ENCODE measurements around the gene ITGB5. TPM values are rescaled to one million over a fixed set of nuclear protein-coding genes. Genes with fewer than 3 reads are reported as not detected.

ITGB5 gene
- total and polyA plus RNA-seq, 2 donors (not counting 1 experiment from before 2014, with no cell fraction given) = 0.15 to 0.54 TPM

DNA sequence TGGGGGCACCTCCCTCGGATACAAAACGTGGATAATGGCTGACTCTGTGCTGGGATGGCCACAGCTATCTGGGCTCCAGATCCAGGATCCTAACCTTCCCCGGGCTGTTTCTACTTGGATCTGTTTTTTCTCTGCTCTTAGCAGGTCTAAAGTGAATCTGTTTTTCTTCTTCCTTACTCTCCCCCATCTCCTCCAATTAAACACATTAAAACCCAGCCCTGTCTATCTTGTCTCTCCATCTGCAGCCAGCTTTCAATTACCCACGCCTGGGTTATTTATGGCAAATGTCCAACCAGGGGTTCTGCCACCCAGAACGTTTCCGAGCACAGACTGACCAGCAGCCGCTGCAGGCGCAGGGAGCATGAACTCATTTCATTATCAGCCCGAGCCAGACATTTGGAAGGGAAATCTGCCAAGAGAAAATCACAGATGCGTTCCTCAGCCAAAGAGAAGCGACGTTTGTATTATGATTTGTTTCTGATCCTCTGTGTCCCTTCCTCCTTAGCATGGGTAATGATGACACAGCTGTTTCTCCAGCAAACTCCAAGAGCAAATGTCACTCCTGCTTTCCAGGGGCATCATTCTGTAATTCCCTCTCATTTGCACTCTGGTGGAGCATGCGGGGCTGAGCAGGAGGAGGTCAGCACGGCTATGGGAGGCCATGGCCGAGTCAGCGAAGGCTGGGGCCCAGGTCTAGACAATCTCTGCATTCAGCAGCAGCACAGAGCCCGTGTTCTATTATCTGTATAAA lies 114.9 kb downstream of the ITGB5 start:
- Histone ChIP-seq H3K4me3 (ENCODE audit: control extremely low read depth in 1 of 5, extremely low read depth in 1 of 5, insufficient read depth in 1 of 5, low read depth in 2 of 5, low read length in 4 of 5) (no peak overlapping the region), H3K4me2 (replicated peaks; ENCODE audit: low read depth, low read length, poor library complexity, severe bottlenecking) (no peak overlapping the region), H3K36me3 (replicated peaks in 1 of 2; ENCODE audit: control extremely low read depth in 1 of 2, control insufficient read depth in 1 of 2, extremely low read depth in 1 of 2, insufficient read depth in 2 of 2, low read length in 1 of 2) (no peaks in the 10 kb centered on the region), H3K27me3 (replicated peaks in 1 of 4; ENCODE audit: control extremely low read depth in 1 of 4, control insufficient read depth in 3 of 4, insufficient read depth in 4 of 4, low read length in 3 of 4) (peaks cover 0 to 9% (median 4%) of the 10 kb centered on the region in 4 experiments), H3K79me2 (ENCODE audit: control insufficient read depth, insufficient read depth, low read length) (no peaks in the 10 kb centered on the region), H2AFZ (ENCODE audit: insufficient read depth, low read depth, low read length, poor library complexity, severe bottlenecking) (no peak overlapping the region), H3K9ac (ENCODE audit: low read length) (no peak overlapping the region), H4K20me1 (ENCODE audit: control insufficient read depth, insufficient read depth, low read length, poor library complexity, severe bottlenecking) (no peaks in the 10 kb centered on the region), H3K9me3 (ENCODE audit: control extremely low read depth in 1 of 3, control insufficient read depth in 2 of 3, insufficient read depth in 1 of 3, low read length in 2 of 3) (no peaks in the 10 kb centered on the region), H3K27ac (ENCODE audit: low read length in 2 of 2) (no peak overlapping the region), H3K4me1 (ENCODE audit: control insufficient read depth in 2 of 2, insufficient read depth in 2 of 2, low read length in 2 of 2) (no peaks in the 10 kb centered on the region)
- Mint-ChIP-seq H3K9me3 (ENCODE audit: insufficient read depth) (no peaks in the 10 kb centered on the region), H3K4me1 (no peaks in the 10 kb centered on the region), H3K4me3 (no peak overlapping the region), H3K27me3 (peaks cover 34% of the 10 kb centered on the region), H3K27ac (no peak overlapping the region)
- ATAC-seq (ENCODE audit: low read depth) (no peak), DNase-seq (no peak)
- WGBS (ENCODE audit: insufficient coverage) = 26% methylated on average over 12 of the region's 17 CpGs
- CTCF ChIA-PET = interaction anchor here (2.8 kb wide), 1 partner anchor 12 kb away, joined by 14 read pairs; no protein-coding TSS in a partner anchor
- intact Hi-C loops (cut with micrococcal nuclease) = no loop called here
- POLR2A ChIA-PET = no interaction called here
- TF ChIP-seq EZH2 (IDR thresholded peaks at IDR 0.05; ENCODE audit: borderline replicate concordance, insufficient read depth, low read depth, low read length, poor library complexity, severe bottlenecking) = no peak
- TF ChIP-seq CTCF (IDR thresholded peaks at IDR 0.05) = no peak

GRCh38 chr3:124771083-124771445 lies 116.1 kb downstream of the ITGB5 start:
- peaks cover 0 to 9% (median 4%) of the 10 kb centered on the region in 4 experiments for H3K27me3 ChIP-seq (replicated peaks in 1 of 4; ENCODE audit: control extremely low read depth in 1 of 4, control insufficient read depth in 3 of 4, insufficient read depth in 4 of 4, low read length in 3 of 4)
- peaks cover 35% of the 10 kb centered on the region for H3K27me3 Mint-ChIP-seq
- no peaks in the 10 kb centered on the region for H3K79me2 ChIP-seq (ENCODE audit: control insufficient read depth, insufficient read depth, low read length)
- no peak overlapping the region for H3K9ac ChIP-seq (ENCODE audit: low read length)
- POLR2A ChIA-PET = interaction anchor here (0.5 kb wide), 1 partner anchor 48 kb away, joined by 4 read pairs; no protein-coding TSS in a partner anchor
- no peak overlapping the region for H3K27ac ChIP-seq (ENCODE audit: low read length in 2 of 2)
- H2AFZ ChIP-seq (ENCODE audit: insufficient read depth, low read depth, low read length, poor library complexity, severe bottlenecking) = no peak overlapping the region
- H4K20me1 ChIP-seq (ENCODE audit: control insufficient read depth, insufficient read depth, low read length, poor library complexity, severe bottlenecking) = no peaks in the 10 kb centered on the region
- no peak overlapping the region for H3K27ac Mint-ChIP-seq
- H3K9me3 ChIP-seq (ENCODE audit: control extremely low read depth in 1 of 3, control insufficient read depth in 2 of 3, insufficient read depth in 1 of 3, low read length in 2 of 3) = no peaks in the 10 kb centered on the region
- no peaks in the 10 kb centered on the region for H3K36me3 ChIP-seq (replicated peaks in 1 of 2; ENCODE audit: control extremely low read depth in 1 of 2, control insufficient read depth in 1 of 2, extremely low read depth in 1 of 2, insufficient read depth in 2 of 2, low read length in 1 of 2)
- no peaks in the 10 kb centered on the region for H3K4me1 ChIP-seq (ENCODE audit: control insufficient read depth in 2 of 2, insufficient read depth in 2 of 2, low read length in 2 of 2)
- H3K4me3 Mint-ChIP-seq = no peak overlapping the region
- CTCF ChIA-PET = interaction anchor here (2.8 kb wide), 1 partner anchor 11 kb away, joined by 14 read pairs; no protein-coding TSS in a partner anchor
- intact Hi-C loops (cut with micrococcal nuclease) = no loop called here
- 100% methylated on average over 1 of the region's 2 CpGs for WGBS (ENCODE audit: insufficient coverage)
- DNase-seq (no peak), ATAC-seq (ENCODE audit: low read depth) (no peak)
- H3K4me3 ChIP-seq (ENCODE audit: control extremely low read depth in 1 of 5, extremely low read depth in 1 of 5, insufficient read depth in 1 of 5, low read depth in 2 of 5, low read length in 4 of 5) = no peak overlapping the region
- no peaks in the 10 kb centered on the region for H3K9me3 Mint-ChIP-seq (ENCODE audit: insufficient read depth)
- no peak overlapping the region for H3K4me2 ChIP-seq (replicated peaks; ENCODE audit: low read depth, low read length, poor library complexity, severe bottlenecking)
- no peaks in the 10 kb centered on the region for H3K4me1 Mint-ChIP-seq
- TF ChIP-seq EZH2 (IDR thresholded peaks at IDR 0.05; ENCODE audit: borderline replicate concordance, insufficient read depth, low read depth, low read length, poor library complexity, severe bottlenecking) (no peak), CTCF (IDR thresholded peaks at IDR 0.05) (no peak)
